Measurements from ENCODE around the gene TRIP10. TPM values are rescaled to one million over a fixed set of nuclear protein-coding genes. Genes with fewer than 3 reads are reported as not detected.

The TRIP10 gene
- total RNA-seq, 1 donor from 2014 or later, result 79.5 TPM

- TF ChIP-seq CTCF (IDR thresholded peaks at IDR 0.05; ENCODE audit: insufficient read depth, low read length, severe bottlenecking), result no peak
- FAIRE-seq (no peak), DNase-seq (ENCODE audit: low read depth) (no peak)
- no peak overlapping the region for H3K4me3 ChIP-seq (ENCODE audit: low read depth, low read length)
- H3K27me3 ChIP-seq (ENCODE audit: control insufficient read depth, insufficient read depth, low read length), result no peaks in the 10 kb centered on the region
- H3K36me3 ChIP-seq (ENCODE audit: control insufficient read depth, insufficient read depth, low read length), result no peaks in the 10 kb centered on the region
These were observed 26.5 kb upstream of the TRIP10 start for GRCh38 chr19:6712692-6713670.

DNA sequence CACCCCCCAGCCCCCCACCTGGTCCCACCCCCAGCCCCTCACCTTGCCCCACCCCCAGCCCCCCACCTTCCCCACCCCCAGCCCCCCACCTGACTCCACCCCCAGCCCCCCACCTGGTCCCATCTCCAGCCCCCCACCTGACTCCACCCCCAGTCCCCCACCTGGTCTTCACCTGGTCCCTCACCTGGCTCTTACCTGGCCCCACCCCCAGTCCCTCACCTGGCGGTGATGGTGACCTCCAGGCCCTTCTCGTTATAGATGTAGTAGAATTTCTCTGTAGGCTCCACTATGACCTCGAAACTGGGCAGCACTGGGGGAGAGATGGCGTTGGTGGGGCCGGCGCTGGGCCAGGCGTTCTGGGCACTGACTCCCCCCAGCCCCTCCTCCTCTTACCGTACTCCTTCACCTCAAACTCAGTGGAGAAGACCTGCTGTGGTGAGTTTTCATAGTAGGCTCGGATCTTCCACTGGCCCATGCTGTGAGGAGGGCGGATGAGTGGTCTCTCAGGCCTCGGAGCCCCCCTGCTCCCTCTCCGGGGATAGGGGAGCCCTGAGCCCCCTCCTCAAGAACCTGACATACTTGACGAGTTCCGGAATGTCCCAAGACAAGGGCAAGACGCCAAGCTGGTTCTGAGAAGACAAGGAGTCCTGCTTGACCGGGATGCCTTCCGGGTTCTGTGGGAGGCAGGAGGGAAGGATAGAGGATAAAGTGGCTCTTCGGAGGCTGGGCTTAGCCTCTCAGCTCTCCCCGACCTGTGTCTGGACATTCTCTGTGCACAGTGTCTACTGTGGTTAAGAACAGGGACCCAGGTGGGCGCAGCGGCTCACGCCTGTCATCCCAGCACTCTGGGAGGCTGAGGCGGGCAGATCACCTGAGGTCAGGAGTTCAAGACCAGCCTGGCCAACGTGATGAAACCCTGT is 25.4 kb upstream of the TRIP10 start:
- H3K4me3 ChIP-seq (ENCODE audit: low read depth, low read length), result no peak overlapping the region
- no peak for TF ChIP-seq CTCF (IDR thresholded peaks at IDR 0.05; ENCODE audit: insufficient read depth, low read length, severe bottlenecking)
- FAIRE-seq (no peak), DNase-seq (ENCODE audit: low read depth) (no peak)
- H3K27me3 ChIP-seq (ENCODE audit: control insufficient read depth, insufficient read depth, low read length), result no peaks in the 10 kb centered on the region
- H3K36me3 ChIP-seq (ENCODE audit: control insufficient read depth, insufficient read depth, low read length), result no peaks in the 10 kb centered on the region

DNA sequence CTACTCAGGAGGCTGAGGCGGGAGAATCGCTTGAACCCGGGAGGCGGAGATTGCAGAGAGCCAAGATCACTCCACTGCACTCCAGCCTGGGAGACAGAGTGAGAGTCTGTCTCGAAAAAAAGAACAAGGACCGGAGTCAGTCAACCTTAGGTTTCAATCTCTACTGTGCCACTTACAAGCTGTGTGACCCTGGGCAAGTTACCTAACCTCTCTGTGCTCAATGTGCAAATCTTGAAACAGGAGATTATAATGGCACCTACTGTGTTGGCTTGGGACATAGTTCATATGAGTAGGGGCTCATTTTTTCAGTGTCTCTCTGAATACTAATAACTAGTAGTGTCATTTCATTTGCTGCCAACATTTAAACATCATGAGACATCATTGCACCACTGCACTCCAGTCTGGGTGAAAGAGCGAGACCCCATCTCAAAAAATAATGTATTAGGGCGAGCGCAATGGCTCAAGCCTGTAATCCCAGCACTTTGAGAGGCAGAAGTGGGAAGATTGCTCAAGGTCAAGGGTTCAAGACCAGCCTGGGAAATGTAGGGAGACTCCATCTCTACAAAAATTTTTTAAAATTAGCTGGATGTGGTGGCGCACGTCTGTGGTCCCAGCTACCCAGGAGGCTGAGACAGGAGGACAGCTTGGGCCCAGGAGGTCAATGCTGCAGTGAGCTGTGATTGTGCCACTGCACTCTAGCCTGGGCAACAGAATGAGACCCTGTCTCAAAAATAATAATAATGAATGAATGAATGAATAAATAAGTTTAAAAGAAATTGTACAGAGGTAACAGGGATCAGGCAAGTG is 24.5 kb upstream of the TRIP10 start:
- no peaks in the 10 kb centered on the region for H3K27me3 ChIP-seq (ENCODE audit: control insufficient read depth, insufficient read depth, low read length)
- DNase-seq (ENCODE audit: low read depth), result no peak
- no peak overlapping the region for H3K4me3 ChIP-seq (ENCODE audit: low read depth, low read length)
- H3K36me3 ChIP-seq (ENCODE audit: control insufficient read depth, insufficient read depth, low read length), result no peaks in the 10 kb centered on the region
- no peak for FAIRE-seq
- TF ChIP-seq CTCF (IDR thresholded peaks at IDR 0.05; ENCODE audit: insufficient read depth, low read length, severe bottlenecking), result no peak

DNA sequence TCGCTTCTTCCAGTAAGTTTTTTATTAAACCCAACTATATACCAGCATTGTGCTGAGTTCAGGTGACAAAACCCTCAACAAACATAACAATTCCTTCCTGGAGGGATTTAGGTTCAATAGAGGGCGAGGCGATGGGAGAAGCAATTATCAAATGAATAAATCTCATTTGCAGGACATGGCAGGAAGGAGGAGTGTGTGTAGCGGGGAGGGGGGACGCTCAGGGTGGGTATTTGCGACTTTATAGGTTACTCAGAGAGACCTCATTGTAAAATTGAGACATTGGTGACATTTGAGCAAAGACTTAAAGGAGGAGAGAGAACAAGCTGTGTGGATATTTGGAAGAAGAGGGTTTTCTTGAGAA is 22.9 kb upstream of the TRIP10 start:
- FAIRE-seq (no peak), DNase-seq (ENCODE audit: low read depth) (no peak)
- no peak overlapping the region for H3K4me3 ChIP-seq (ENCODE audit: low read depth, low read length)
- TF ChIP-seq CTCF (IDR thresholded peaks at IDR 0.05; ENCODE audit: insufficient read depth, low read length, severe bottlenecking), result no peak
- no peaks in the 10 kb centered on the region for H3K36me3 ChIP-seq (ENCODE audit: control insufficient read depth, insufficient read depth, low read length)
- H3K27me3 ChIP-seq (ENCODE audit: control insufficient read depth, insufficient read depth, low read length), result no peaks in the 10 kb centered on the region

GRCh38 chr19:6717036-6717435 is 22.4 kb upstream of the TRIP10 start:
- FAIRE-seq (no peak), DNase-seq (ENCODE audit: low read depth) (no peak)
- H3K36me3 ChIP-seq (ENCODE audit: control insufficient read depth, insufficient read depth, low read length), result no peaks in the 10 kb centered on the region
- peak; percentile 11 for TF ChIP-seq CTCF (IDR thresholded peaks at IDR 0.05; ENCODE audit: insufficient read depth, low read length, severe bottlenecking)
- no peaks in the 10 kb centered on the region for H3K27me3 ChIP-seq (ENCODE audit: control insufficient read depth, insufficient read depth, low read length)
- no peak overlapping the region for H3K4me3 ChIP-seq (ENCODE audit: low read depth, low read length)

All from bronchial epithelial cell (primary cell).